HT-29 (cell line): Measurements from ENCODE around the gene PFKFB1. TPM values are rescaled to one million over a fixed set of nuclear protein-coding genes. Genes with fewer than 3 reads are reported as not detected.
"Not testable (repeated sequence)": the region's sequence is repeated elsewhere in the genome, so short reads cannot be mapped to it uniquely, and the experiment has no call there.

Experiments
- DNase-seq: peaks from one replicate; pipeline ENCODE4 v3.0.0-alpha.2; 2015; ENCODE audit warnings: low spot score
- total RNA-seq: library from RNA; depleted of rRNA; stranded (reverse); fragments of >200 nt; shearing (Covaris generic); gene quantifications from 2 replicates; pipeline ENCODE4 v1.2.3, GENCODE V29; 2014

The PFKFB1 gene
- total RNA-seq, 1 experiment from 2014 or later, result not detected

- no peak for DNase-seq
Observed at GRCh38 chrX:54992911-54993622, 921 bp downstream of the PFKFB1 start.

- DNase-seq, result no peak
Observed at GRCh38 chrX:54991706-54992105, 2.3 kb downstream of the PFKFB1 start.

GRCh38 chrX:54983306-54983705, 10.7 kb downstream of the PFKFB1 start:
- not testable (repeated sequence) for DNase-seq

DNA sequence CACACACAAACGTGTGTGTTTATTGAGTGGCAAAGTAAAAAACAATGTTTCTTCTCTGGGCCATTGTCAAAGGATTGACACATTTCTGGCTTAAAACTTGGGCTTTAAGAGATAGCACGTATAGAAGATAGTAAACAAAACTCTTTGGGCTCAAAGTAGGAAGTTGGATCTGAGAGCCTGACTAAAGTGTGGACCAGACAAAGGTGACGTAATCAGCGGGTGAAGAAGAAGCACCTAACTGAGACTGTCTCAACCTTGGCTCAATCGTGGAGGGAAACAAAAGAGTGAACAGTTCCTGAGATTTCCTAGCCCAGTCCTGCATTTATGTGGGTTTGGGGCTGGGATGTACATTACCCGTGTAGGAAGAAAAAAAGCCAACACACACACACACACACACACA, 13.7 kb downstream of the PFKFB1 start:
- no peak for DNase-seq

- DNase-seq, result no peak
Observed at GRCh38 chrX:54979432-54979831, 14.6 kb downstream of the PFKFB1 start.

GRCh38 chrX:54978448-54978847, 15.5 kb downstream of the PFKFB1 start:
- DNase-seq, result no peak

DNA sequence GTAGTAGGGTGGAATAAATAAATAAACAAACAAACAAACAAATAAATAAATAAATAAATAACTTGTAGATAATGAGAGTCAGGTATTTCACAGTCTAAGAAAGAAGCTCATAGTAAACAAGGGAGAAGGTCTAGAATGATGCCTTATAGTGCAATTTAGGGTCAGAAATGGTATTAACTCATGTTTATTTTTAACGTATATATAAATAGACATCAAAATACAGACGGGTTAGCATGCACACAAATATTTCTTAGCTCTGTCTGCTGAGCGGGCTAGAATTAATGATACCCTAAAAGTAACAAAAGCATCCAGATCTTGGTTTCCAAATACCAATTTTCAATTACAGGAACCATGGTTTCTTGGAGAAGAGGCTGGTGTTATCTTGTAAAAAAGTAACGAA, 16.6 kb downstream of the PFKFB1 start:
- no peak for DNase-seq

DNA sequence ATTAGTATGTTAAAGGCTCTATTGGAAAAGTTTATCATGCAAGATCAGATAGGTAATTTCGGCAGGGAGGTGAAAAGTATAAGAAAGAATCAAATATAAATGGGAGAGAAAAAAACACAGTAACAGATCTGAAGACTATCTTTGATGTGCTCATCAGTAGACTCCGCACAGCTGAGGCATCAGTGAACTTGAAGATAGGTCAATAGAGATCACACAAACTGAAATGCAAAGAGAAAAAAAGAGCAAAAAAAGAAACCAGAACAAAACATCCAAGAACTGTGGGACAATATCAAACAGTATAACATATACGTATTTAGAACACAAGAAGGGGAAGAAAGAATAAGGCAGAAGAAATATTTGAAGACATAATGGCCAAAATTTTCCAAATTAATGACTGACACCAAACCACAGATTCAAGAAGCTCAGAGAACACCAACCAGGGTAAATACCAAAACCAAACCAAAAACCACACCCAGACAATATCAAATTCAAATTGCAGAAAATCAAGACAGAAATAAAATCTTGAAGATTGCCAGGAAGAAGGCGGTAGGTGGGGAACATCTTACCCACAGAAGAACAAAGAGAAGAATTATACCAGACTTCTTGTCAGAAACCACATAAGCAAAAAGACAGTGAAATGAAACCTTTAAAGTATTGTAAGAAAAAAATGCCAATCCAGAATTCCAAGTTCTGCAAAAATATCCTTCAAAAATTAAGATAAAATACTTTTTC, 29.1 kb downstream of the PFKFB1 start:
- no peak for DNase-seq

DNA sequence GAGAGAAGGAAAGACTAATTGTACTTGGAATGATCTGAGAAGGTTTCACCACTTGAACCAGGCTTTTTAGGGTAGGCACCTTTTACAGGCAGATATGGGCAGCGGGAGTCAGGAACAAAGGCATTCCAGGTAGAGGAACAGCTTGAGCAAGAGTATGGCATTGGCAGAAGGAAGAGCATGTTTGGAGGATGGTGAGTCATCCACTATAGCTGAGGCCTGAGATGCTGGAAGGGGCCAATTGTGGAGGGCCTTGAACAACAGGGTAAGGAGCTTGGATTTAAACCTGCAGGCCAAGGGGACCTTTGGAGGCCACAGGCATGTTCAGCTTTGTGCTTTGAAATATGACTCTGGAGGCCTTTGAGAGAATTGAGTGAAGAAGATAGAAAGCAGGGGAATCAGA, 32.2 kb downstream of the PFKFB1 start:
- no peak for DNase-seq

DNA sequence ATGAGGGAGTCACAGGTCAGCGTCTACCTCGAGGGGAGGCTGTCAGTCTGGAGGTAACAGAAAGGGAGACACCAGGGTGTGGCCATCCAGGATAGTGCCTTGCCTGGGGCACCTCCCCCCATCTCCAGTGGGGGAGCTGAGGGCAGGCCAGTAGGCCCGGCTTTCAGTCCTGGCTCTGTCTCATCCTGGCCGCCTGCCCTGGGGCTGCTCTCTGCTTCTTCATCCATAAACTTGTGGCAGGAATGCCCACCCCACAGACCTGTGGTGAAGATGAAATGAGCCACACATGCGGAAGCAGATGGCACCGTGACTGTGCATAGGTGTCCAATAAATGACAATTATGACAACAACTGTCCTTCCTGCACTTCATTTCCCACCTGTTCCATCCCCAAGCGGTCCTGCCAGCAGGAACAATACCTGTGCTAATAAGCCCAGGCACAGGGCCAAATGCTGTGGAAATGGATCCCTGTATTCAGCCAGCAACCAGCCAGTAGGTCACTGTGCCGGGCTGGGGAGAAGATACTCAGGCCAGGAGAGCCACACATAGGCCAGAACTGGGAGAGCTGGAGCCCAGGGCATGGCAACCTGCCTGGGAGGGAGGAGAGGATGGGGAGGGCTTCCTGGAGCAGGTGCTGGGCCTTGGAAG, 43.1 kb downstream of the PFKFB1 start:
- no peak for DNase-seq

- DNase-seq, result no peak
Observed at GRCh38 chrX:54945224-54945623, 48.8 kb downstream of the PFKFB1 start.

GRCh38 chrX:54944816-54945215, 49.2 kb downstream of the PFKFB1 start:
- no peak for DNase-seq

GRCh38 chrX:54937416-54937815, 56.6 kb downstream of the PFKFB1 start:
- DNase-seq, result no peak

GRCh38 chrX:54935306-54935705, 58.7 kb downstream of the PFKFB1 start:
- no peak for DNase-seq

DNA sequence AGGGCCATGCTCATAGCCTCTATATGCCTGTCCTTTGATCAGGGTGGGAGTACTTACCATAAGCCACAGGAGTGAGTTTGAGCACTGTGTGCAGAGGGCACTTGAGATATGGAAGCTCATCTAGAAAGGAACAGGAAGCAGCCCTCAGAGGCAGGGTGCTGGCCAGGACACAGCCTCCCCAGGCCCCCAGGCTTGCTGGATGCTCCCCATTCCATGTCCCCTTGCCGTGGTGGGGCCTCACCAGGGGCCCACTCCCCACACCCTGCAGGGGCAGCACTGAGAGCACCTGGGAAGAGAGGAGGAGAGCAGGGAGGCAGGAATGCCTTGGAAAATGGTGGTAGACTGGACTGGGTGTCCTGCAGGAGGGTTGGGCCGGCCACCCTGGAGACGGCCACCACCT, 59.1 kb downstream of the PFKFB1 start:
- no peak for DNase-seq

DNA sequence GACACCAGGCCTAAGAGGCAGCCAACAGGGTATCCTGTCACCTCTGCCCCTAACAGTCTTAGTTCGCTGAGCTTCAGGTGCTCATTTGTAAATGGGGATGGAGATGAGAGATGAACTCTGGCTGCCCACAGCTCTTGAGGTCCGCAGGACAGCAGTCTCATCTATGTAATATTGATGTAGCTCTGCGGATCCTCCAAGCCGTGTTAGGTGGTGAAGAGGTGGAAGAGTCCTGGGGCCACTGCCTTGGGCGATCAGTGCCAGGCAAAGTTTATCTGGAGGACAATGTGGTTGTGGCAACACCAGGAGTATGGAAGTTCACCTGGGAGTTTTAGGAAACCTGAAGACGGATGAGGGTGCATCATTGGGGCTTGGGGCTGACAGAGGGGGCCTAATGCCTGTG, 59.9 kb downstream of the PFKFB1 start:
- no peak for DNase-seq

DNA sequence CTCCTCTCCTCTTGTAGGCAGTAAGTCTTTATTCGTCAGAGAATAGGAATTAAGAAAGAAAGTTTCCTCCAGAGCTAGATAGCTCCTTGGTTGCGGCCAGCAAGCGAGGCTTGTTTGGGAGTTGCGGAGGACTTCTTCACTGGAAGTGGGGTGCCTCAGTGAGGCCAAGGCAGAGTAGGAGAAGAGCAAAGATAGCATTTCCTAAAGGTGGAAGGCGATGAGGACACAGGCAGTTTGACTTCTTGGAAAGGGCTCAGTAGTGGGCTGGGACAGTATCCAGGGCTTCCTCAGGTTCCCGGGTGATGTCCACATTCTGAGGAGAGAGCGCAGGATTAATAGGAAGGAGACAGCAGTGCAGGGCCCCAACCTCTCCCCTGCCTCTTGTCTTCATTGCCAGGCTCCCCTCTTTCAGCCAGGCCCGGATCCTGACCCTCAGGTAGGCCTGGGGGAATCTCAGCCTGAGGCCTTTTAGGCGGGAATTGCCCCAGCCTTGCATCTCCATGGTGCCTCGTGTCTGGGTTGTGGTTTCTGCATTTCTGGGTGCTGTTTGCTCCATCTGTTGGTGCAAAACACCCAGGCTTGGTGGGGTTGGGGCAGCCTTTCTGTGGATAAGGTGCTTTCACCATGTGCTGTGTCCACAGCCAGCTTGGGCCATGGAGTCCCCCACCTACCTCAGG, 60.7 kb downstream of the PFKFB1 start:
- no peak for DNase-seq

DNA sequence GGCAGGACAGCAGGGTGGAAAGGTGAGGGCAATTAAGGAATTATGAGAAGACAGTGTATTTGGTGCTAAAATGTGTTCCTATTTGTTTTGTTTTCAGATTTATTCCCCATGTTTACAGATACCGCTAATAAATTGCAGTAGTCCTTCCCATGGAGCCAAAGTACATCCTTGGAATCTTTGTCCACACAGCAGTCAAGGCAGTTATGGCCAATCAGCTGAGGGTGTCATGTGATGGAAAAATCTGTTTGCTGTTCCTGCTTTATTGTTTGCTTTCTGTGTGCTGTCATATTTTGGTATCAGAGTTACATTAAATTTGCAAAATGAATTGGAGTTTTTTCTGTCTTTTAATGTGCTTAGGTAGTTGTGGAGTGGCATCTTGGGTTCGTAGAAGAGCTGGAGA, 62.9 kb downstream of the PFKFB1 start:
- DNase-seq, result no peak

DNA sequence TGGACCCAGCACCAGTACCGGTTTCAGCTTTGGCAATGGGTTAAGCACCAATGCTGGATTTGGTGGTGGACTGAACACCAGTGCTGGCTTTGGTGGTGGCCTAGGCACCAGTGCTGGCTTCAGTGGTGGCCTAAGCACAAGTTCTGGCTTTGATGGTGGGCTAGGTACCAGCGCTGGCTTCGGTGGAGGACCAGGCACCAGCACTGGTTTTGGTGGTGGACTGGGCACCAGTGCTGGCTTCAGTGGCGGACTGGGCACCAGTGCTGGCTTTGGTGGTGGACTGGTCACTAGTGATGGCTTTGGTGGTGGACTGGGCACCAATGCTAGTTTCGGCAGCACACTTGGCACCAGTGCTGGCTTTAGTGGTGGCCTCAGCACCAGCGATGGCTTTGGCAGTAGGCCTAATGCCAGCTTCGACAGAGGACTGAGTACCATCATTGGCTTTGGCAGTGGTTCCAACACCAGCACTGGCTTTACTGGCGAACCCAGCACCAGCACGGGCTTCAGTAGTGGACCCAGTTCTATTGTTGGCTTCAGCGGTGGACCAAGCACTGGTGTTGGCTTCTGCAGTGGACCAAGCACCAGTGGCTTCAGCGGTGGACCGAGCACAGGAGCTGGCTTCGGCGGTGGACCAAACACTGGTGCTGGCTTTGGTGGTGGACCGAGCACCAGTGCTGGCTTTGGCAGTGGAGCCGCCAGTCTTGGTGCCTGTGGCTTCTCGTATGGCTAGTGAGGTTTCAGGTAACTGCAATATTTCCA, 63.5 kb downstream of the PFKFB1 start:
- DNase-seq, result no peak

- DNase-seq, result no peak
Observed at GRCh38 chrX:54928876-54929275, 65.1 kb downstream of the PFKFB1 start.

GRCh38 chrX:54926978-54927377, 67.0 kb downstream of the PFKFB1 start:
- DNase-seq, result no peak

- DNase-seq, result no peak
Observed at GRCh38 chrX:54923376-54923775, 70.6 kb downstream of the PFKFB1 start.
